Stimulated activated CD4-positive, alpha-beta T cell treated with anti-CD3 and anti-CD28 coated beads, Interleukin-12 subunit alpha, Interleukin-12 subunit beta, amount 100 ng/mL, for 24 hours (primary cell): ENCODE measurements around the gene DMBX1.

Source experiments
- DNase-seq, 2 experiments: peaks; one replicate each; pipeline ENCODE4 v3.0.0-alpha.2; 2020; ENCODE audit warnings: low read depth in 2 of 2

DMBX1 gene

DNA sequence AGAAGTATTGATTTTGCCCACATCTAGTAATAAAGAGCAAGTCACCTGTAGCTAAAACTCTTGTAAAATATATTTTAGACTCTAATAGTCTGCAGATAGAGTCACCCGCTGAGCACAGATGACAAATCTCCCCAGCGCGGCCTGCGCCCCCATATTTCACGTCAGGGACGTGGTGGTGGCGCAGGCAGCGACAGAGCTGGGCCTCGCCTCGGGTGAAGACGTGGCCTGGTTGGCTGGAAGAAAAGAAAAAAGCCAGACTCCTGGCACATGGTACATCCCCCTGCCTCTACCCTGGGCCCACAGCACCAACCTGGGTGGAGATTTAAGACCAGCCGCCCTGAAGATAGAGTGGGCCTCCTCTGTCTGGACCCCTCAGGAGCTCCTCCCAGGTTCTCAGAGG lies 6.0 kb upstream of the DMBX1 start:
- no peak for DNase-seq

DNA sequence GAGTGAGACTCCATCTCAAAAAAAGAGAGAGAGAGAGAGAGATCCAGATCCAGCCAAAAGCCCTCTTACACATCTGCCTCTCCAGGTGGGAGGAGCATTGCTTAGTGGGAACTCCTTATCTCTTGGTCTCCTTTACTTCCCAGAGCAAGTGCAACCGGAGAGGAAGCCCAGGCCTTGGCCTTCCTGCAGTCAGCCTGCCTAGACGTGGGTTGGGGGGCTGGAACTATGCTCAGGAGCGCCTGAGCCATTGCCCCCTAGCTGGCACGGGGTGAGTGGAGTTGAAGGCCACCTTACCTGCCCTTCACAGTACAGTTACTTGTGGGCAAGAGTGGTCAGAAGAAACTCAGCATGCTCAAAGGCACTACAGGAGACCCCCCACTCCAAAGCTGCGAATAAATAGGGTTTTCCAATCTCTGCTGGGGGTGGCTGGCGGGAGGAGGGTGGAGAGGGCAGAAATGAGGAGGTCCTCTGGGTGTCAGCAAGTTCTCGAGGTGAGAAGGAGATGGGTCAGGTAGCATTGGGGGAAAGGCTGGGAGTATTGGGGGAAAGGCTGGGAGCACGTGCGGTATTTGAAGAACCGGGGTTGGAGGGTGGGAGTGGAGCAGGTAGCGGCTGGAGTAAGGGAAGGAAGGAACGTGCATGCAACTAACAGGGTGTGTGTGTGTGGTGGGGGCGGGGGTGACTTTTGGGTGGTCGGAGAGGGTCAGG lies 4.7 kb upstream of the DMBX1 start:
- DNase-seq: no peak

DNA sequence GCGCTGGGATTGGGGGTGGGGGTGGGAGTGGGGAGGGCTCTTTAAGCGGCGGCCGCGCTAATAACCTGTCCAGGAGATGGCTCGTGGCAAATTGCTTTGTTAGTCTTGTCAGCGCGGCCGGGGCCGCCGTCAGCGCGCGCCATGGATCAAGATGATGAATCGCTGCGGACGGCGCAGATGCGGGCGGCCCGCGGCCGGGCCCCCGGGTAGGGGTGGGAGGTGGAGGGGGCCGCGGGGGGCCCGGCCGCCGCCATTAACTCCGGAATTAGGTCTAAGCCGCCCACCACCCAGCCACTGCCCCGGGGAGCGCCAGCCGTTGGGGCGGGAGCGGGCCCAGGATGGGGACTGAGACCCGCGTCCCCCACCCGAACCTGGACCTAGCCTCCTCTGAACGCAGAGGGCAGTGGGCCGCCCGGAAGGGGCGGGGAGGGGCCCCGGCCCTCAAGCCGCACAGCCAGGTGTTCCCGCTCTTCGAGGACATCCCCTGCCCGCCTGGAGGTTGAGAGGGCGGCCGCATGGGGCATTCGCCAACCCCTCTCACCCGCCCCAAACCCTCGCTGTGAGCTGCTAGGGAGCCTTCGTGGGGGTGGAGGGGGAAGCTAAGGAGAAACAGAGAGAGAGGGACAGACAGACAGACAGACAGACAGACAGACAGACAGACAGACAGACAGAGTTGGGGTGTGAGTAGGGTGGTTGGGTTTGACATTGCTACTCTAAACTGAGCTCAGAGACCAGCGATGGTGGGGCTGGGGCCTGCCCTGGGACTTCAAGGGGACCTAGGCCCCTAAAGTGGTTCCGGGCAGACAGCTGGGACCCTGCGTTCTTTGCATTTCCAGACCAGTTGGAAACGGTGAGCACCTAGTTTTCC lies 3.8 kb upstream of the DMBX1 start:
- no peak for DNase-seq

DNA sequence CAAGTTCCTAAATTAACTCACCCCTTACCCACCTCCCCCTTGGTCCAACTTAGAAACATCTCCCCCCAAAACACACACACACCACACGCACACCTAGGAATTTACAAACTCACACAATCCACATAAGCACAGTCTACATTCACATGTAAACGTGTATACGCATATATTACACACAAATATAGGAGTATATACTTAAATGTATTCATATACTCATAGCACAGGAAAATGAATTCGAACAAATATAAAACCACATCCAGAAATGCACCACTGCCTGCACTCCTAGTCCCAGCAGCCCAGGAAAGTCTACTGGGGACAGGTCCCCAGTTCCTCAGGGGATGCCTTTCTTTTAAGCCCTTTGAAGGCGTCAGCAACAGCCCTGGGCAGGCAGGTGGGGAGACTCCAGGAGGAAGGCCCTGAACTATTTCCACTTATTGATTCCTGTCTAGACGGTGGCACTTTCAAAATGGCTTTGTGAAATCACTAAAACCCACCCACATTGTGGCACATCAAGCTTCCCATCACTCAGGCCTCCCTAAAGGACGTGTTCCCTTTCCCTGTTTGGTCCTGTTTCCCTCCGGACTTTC lies 3.1 kb upstream of the DMBX1 start:
- no peak for DNase-seq

DNA sequence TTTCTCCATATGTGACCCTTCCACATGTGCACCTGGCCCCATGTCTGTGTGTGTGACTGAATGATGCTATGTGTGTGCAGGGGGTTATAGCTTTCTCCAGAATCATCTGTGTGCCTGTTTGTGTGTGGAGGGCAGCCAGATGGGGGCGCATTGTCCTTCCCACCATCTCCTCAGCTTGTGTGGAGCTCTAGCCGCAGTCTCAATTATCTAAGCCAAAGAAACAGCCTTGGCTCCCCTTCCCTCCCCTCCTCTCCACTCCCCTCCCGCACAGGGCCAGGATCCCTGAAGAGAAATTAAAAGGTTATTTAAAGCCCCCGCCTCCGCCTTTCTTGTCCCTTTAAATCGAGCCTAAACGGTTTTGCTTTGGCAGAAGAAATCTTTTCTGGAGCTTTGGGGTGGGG lies 1.8 kb upstream of the DMBX1 start:
- DNase-seq: no peak

DNA sequence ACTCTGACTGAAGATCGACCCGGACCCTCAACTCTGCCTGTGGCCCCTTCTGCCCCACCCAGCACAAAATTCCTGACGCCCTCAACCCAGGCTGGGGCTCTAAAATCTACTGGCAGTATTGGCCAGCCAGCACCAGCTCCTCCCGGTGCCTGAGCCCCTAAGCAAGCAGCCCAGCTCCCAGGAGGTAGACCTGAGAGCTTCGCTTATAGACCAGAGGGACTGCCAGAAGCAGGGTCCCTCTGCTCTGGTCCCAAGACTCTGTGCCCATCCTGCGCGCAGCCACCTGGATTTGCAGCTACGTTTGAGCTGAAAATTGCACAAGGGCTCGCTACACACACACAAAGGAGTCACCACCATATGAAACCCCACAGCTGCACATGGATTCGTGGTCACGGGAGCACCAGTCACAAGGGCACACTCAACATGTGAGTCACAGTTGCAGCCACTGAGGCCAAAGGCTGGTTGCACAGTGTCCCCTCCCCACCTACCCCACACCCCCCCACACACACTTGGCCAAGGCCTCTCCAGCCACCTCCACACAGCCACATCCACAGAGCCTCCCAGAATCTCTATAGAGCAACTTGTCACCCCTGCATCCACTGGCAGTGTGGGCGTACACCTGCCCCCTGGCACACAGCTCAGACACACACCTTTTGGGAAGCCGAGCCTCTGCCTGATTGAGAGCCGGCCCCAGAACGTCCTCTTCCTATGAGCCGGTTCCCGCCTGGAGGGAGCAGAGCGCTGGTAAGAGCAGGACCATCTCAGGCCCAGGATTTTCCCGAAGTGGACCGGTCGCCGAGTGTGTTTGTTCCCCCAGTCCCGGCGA lies 1.1 kb upstream of the DMBX1 start:
- DNase-seq: no peak

DNA sequence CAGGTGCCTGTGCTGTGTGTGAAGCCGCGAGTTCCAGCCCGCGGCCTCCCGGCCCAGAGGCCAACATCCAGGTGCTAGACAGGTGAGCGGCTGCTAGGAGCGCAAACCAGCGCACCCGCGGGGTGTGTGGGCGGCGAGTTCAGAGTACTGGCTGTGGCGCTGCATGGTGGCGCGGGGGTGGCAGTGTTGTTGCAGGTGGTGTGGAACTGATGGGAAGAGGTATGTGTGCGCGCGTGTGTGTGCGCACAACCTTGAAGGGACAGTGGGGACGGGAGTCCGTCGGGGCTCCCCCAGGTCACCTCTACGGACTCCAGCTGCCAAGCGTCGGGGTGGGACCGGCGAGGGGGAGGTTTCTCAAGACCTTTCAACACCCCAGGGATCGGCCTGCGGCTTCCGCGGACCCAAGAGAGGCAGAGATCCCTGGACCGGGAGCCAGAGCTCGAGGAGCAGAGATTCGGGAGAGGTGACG lies 433 bp upstream of the DMBX1 start:
- DNase-seq: peak in 1 of 2 experiments; percentile 35

DNA sequence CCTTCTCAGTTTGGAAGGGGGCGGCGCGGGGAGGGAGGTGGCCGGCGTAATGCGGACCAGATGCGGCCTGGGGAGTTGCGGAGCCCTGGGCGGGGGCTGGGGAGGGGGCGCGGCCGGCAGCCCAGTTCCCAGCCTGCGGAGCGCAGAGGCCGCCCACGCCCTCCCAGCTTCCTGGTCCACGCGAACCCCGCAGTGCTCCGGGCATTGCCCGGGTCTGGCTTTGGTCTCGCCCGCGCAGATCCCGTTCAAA lies 695 bp downstream of the DMBX1 start:
- DNase-seq: no peak

DNA sequence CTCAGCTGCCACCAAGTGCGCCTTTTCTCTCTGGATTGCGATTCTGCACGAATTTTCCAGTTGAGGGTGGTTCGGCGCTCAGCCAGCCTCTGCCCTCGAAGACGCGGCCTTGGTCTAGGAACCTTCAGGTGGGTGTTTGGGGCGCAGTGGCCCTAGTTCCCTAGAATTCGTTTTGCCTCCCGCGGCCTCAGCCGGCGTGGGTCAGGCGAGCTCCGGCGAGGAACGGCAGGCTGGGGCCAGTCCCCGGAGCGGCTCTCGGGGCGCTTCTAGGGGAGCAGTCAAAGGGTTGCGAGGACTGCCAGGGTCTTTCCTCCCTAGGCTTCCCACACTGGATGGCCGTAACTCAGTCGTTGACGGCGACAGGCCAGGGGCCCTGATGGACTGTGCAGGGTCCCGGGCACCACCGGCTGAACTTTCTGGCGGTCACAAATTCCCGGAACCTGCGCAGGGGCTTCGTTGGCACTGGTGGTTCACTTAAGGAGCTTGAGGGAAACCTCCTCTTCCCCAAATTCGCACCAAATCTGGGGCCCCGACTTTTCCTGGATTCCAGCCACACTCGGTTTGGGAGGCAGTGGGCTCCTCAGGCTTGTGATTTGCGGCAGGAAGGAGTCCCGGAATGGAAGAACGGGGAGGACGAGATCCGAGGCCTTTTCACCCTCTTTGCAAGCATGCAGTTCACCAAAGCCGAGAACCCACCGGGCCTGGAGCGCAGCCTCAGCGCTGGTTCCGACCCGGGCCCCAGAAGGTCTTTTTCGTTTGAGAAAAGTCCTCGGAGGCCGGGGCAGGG lies 1.2 kb downstream of the DMBX1 start:
- DNase-seq: no peak

DNA sequence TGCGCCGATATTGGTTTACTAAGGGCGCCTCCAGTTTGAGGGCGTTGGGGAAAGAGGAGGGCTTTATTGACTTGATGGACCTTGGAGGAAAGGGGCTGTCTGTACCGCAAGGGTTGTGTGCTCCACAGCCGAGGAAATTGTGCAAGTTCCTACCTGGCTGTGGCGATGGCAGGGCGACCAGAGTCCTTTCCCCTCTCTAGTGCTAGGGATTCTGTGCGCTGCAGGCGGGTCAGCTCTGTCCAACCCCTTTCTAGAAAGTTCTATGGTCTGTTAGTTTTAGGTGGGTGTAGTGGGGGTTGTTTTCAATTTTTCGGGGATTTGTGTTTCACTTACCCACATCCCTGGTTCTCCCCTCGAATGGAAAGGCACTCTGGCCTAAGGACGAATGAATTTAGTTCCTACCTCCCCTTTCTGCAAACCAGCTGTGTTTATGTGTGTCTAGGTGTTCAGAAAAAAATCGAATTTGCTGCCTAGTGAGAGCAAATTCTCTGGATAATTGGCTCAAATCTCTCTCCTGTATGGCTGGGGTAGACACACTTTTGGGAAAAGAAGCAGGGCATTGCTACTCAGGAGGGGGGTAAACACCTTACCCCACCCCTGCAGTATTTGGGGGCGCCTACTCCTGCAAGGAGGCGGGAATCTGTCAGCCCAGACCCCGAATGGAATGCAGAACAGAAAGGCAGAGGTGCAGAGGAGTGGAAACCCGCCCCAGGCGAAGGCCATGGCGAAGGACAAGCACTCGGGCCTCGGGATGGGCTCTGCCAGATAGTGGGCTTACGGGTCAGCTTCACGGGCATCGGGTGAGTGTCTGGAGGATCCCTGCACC lies 2.0 kb downstream of the DMBX1 start:
- no peak for DNase-seq

DNA sequence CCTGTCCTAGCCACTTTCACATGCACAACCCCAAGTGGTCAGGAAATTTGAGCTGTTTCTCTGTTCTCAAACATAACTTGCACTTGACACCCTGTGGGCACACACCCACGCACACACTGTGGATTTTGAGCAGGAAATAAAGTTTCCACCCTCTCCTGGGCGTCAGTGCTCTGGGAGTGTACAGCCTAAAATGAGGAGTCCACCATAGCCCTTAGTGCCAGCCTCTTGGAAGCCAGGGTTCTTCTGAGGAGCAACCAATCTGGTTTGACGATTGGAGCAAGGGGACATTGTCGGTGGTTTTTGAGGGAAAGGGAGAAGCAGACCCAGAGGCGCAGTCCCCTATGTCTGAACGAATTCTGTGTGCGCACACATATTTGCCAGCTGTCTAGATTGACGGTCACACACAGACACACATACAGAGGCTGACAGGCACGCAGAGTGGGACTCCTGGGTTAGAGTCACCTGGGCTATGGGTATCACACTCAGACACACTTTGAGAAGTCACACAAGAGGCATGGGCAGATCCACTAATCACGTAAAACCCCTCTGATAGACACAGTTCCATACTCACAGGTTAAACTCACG lies 2.7 kb downstream of the DMBX1 start:
- DNase-seq: no peak

DNA sequence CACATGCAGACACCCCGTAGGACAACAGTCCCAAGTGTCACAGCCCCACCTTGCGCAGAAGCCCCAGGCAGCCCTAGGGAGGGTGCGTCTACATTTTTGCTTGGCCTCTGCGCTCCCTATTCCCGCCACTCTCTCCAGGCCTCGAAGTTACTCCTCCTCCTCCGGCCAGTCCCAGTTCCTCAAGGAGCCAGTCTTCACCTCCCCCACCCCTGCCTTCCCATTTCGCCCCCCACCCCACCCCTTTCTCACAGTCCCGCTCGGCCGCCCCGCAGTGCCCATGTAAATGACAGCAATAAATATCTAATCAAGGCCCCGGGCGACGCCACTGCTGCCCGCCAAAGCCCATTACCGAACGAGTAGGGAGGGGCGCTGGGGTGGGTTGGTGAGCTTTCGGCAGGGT lies 3.2 kb downstream of the DMBX1 start:
- no peak for DNase-seq

DNA sequence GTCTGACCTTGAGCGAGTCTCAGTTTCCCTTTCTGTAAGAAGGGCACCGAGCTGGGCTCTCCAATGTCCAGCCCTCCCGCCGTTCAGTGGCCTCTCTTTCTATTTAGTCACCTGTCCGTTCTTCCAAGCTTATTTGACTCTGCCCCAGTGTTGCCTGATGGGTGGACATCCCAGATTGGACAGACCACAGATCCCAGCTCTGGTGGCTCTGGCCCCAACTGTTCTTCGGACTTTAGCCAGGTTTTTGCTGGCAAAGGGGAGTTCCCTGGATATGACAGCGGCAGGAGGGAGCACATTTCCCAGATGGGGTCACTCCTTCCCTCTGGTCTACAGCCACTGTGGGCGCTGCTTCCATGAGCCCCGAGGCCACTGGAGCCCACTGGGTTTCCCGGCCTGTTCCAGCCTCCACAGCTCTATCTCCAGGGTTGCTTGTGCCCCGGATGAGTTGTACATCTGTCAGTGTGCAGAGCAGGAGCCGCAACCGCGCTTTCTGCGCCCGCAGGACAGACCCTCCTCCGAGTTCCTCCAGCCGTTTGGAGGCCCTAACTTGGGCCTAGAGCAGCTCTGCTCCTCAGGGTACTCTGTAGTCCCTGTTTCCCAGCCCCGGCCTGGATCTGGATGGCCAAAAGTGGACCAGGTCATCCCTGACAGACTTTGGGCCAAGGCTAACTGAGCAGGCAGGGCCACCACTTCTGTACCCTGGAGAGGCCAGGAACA lies 3.8 kb downstream of the DMBX1 start:
- no peak for DNase-seq

DNA sequence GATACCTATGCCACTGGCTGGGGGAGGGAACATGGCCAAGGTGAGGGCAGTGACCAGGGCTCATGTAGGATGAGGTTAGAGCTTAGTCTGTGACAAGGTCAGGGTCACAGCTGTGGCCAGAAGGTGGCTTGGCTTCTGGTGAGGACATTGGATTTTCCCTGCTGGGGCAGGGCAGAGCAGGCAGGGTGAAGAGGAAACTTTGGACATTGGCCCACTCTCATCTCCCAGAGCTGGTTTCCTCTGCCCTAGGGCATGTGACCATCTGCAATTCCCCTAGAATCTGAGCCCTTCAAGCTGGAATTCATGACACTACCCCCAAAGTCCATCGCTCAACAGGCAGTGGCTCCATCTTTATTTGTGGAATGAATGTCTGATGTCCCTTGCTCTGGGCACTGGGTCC lies 5.3 kb downstream of the DMBX1 start:
- DNase-seq: no peak

DNA sequence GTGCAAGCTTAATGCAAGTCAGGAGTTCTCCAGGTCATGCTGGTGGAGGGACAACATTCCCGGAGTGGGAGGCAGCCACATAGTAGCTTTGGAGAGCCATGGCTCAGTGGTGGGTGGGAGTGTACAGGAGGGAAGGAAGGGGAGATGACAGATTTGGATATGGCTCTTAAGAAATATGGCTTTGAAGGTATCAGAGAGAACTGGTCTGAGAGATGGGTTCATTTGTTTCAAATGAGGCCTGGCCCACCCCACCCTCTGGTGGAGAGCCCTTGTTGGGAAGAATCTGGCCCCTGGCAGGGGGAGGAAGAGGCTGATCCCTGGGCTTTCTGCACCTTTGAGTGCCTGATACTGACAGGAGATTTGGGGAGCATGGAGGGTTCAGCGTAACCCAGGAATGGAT lies 6.1 kb downstream of the DMBX1 start:
- DNase-seq: no peak

DNA sequence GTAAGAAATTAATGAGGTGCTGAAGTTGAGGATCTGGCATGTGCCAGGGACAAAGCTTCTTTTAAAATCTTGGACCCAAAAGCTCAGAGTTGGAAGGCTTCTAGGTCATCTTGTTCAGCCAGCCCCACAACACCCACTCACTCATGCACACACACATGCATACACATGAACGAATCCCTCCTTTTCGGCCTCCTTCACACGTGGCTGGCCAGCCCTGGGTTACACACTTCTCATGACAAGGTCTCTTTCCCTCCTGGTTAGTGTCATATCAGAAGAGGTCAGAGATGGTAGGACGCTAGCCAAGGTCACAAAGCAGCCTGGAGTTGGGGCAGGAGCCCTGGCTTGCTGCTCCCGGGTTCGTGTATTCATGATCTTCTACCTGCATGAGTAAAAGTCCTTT lies 6.9 kb downstream of the DMBX1 start:
- DNase-seq: no peak

DNA sequence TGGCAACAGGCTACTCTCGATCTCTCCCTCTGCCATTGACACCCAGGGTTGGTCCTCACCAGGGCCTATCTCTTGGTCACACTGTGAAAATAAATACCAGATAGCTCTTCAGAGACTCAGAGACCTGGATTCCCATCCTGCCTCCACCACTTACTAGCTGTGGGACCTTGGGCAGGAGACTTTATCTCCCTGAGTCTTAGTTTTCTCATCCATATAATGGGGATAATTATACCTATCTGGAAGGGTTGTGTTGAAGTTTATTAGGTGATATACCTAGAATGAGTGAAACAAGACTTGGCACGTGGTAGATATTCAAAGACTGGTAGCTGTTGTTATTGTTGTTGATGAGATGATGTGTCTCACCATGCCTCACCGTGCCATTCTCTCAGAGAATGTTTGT lies 7.4 kb downstream of the DMBX1 start:
- DNase-seq: no peak

DNA sequence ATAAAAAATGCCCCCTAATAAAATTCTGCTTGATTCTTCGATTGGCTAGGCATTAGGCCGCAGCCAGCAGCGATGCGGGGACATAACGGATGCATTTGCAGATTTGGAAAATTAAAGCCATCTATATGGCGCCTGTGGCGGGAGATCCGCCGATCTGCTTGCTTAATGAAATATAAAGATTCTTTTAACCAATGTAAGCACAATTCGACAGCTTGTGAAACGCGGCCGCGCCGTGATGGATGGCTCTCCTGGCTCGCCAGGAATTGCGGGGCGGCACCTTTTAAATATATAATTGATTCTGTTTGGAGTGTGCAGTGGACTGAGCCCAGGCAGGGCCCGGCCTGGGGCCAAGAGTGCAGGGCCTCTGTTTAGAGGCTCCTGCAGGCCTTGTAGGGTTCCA lies 8.0 kb downstream of the DMBX1 start:
- no peak for DNase-seq

DNA sequence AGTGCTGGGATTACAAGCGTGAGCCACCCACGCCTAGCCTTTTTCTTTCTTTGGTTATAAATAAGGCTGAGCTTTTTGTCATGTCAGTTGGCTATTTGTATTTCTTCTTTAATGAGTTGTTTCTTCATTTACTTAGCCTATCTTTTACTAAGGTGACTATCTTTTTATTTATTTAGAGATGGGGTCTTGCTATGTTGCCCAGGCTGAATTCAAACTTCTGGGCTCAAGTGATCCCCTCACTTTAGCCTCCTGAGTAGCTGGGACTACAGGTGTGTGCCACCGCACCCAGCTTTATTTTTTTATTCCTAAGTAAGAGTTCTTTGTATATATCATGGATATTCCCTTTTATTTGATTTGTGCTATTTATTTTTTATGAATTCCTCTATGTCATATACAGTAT lies 11.9 kb downstream of the DMBX1 start:
- DNase-seq: no peak

DNA sequence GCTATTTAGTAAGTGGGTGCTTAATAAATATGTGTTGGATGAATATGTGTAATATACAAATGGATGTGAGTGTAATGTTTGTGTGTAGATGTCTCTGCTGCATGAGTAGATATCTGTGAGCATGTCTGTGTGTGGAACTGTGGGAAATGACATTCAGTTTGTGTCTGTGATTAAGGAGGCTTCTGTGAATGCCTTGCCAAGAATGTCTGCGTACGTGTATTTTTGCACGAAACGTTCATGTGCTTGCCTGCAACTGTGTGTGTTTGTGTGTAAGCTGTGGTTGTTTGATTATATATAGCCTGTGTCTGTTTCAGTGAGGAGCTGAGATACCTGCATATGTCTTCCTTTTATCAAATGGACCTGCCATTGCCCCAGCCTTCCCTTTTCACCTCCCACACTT lies 13.8 kb downstream of the DMBX1 start:
- DNase-seq: no peak
